NT2/D1 (cell line): ENCODE results near the gene ODAPH.
"Not testable (repeated sequence)": the region's sequence is repeated elsewhere in the genome, so short reads cannot be mapped to it uniquely, and the experiment has no call there.

Source experiments
- YY1 ChIP-seq: IDR thresholded peaks from 2 replicates; pipeline ENCODE4 v1.6.1; 2011; ENCODE audit not compliant: insufficient read length, insufficient read depth
- ZNF274 ChIP-seq: IDR thresholded peaks from 2 replicates; pipeline ENCODE4 v1.6.1; 2011; ENCODE audit warnings: mild to moderate bottlenecking, low read depth, low read length

- TF ChIP-seq YY1, ZNF274: not testable (repeated sequence)
These were observed 36.4 kb upstream of the ODAPH start for GRCh38 chr4:75519452-75519851.
